GM23338 (cell line): ENCODE results near the gene EMC9. TPM values are rescaled to one million over a fixed set of nuclear protein-coding genes. Genes with fewer than 3 reads are reported as not detected.

Source experiments
- ATAC-seq: fragments of 200-7000 bp; cut with Tn5 transposase; 3 replicates; pipeline ENCODE4 v1.9.1; 2020
- DNase-seq: peaks from one replicate; pipeline ENCODE4 v3.0.0-alpha.2; 2015; ENCODE audit warnings: low spot score
- H2AFZ ChIP-seq: fragments of 200-600 bp; sonication (generic); 2 replicates; pipeline ENCODE4 v1.8.0; 2016; ENCODE audit warnings: antibody characterized with exemption, mild to moderate bottlenecking, moderate library complexity
- H3F3A ChIP-seq: fragments of 200-600 bp; sonication (generic); replicated peaks from 2 replicates; pipeline ENCODE4 v1.8.0; 2017; ENCODE audit warnings: antibody characterized with exemption, mixed run types, low read depth
- H3K27ac ChIP-seq: fragments of 200-600 bp; sonication (generic); 2 replicates; pipeline ENCODE4 v1.6.1; 2016; ENCODE audit warnings: low read depth
- H3K27me3 ChIP-seq: fragments of 200-600 bp; sonication (generic); 2 replicates; pipeline ENCODE4 v1.8.0; 2016; ENCODE audit warnings: mild to moderate bottlenecking, mixed run types, moderate library complexity; ENCODE audit not compliant: insufficient read depth
- H3K36me3 ChIP-seq: fragments of 200-600 bp; sonication (generic); 2 replicates; pipeline ENCODE4 v1.8.0; 2016; ENCODE audit warnings: mild to moderate bottlenecking; ENCODE audit not compliant: insufficient read depth
- H3K4me1 ChIP-seq: fragments of 200-600 bp; sonication (generic); 2 replicates; pipeline ENCODE4 v1.8.0; 2016; ENCODE audit warnings: mild to moderate bottlenecking, moderate library complexity; ENCODE audit not compliant: insufficient read depth
- H3K4me2 ChIP-seq: fragments of 200-600 bp; sonication (generic); 2 replicates; pipeline ENCODE4 v1.7.1; 2017; ENCODE audit warnings: mixed run types
- H3K4me3 ChIP-seq: fragments of 200-600 bp; sonication (generic); 2 replicates; pipeline ENCODE4 v1.6.1; 2016; ENCODE audit warnings: mixed run types
- H3K79me2 ChIP-seq: fragments of 200-600 bp; sonication (generic); replicated peaks from 2 replicates; pipeline ENCODE4 v1.8.0; 2017; ENCODE audit warnings: mild to moderate bottlenecking; ENCODE audit not compliant: insufficient read depth
- H3K9me2 ChIP-seq: fragments of 200-600 bp; sonication (generic); 2 replicates; pipeline ENCODE4 v1.8.0; 2017; ENCODE audit not compliant: insufficient read depth
- H4K20me1 ChIP-seq: fragments of 200-600 bp; sonication (generic); replicated peaks from 2 replicates; pipeline ENCODE4 v1.8.0; 2017; ENCODE audit warnings: mild to moderate bottlenecking; ENCODE audit not compliant: insufficient read depth
- H3K27ac Mint-ChIP-seq: 2 replicates; pipeline ENCODE4 v1.8.0; 2020; ENCODE audit warnings: inconsistent platforms, mild to moderate bottlenecking, moderate library complexity, mixed read lengths
- H3K27me3 Mint-ChIP-seq: 3 replicates; pipeline ENCODE4 v1.8.0; 2022; ENCODE audit warnings: low read depth, mild to moderate bottlenecking, moderate library complexity, mixed read lengths, inconsistent platforms; ENCODE audit not compliant: insufficient read depth, poor library complexity
- H3K36me3 Mint-ChIP-seq: 3 replicates; pipeline ENCODE4 v1.8.0; 2021; ENCODE audit warnings: low read depth, mild to moderate bottlenecking, inconsistent platforms, moderate library complexity, mixed read lengths
- H3K4me1 Mint-ChIP-seq: 3 replicates; pipeline ENCODE4 v1.8.0; 2020; ENCODE audit warnings: mild to moderate bottlenecking, inconsistent platforms, mixed read lengths
- H3K4me3 Mint-ChIP-seq: 3 replicates; pipeline ENCODE4 v1.8.0; 2021; ENCODE audit warnings: moderate library complexity, mild to moderate bottlenecking, inconsistent platforms, mixed read lengths
- H3K9me3 Mint-ChIP-seq: 3 replicates; pipeline ENCODE4 v1.8.0; 2020; ENCODE audit warnings: moderate library complexity, mild to moderate bottlenecking, inconsistent platforms, mixed read lengths
- CREB1 ChIP-seq: fragments of 250-450 bp; sonication (Bioruptor Pico); IDR thresholded peaks from 2 replicates; pipeline ENCODE4 v1.5.0; 2020; ENCODE audit warnings: low read depth, mild to moderate bottlenecking, moderate library complexity
- EZH2 ChIP-seq: fragments of 200-600 bp; sonication (generic); IDR thresholded peaks from one replicate; pipeline ENCODE4 v1.8.0; 2017; ENCODE audit warnings: antibody characterized with exemption, mild to moderate bottlenecking, low read depth; ENCODE audit not compliant: unreplicated experiment
- EZH2phosphoT487 ChIP-seq: fragments of 200-600 bp; sonication (generic); IDR thresholded peaks from one replicate; pipeline ENCODE4 v1.8.1; 2018; ENCODE audit warnings: antibody characterized with exemption; ENCODE audit not compliant: unreplicated experiment
- JUNB ChIP-seq: IDR thresholded peaks from one replicate; pipeline ENCODE4 v1.6.1; 2016; ENCODE audit warnings: antibody characterized with exemption; ENCODE audit not compliant: unreplicated experiment
- NANOG ChIP-seq: IDR thresholded peaks from 2 replicates; pipeline ENCODE4 v1.6.1; 2016; ENCODE audit warnings: antibody characterized with exemption, borderline replicate concordance
- POLR2AphosphoS5 ChIP-seq: IDR thresholded peaks from 2 replicates; pipeline ENCODE4 v1.6.1; 2016; ENCODE audit warnings: antibody characterized with exemption, low read depth
- STAT1 ChIP-seq: IDR thresholded peaks from one replicate; pipeline ENCODE4 v1.6.1; 2016; ENCODE audit warnings: antibody characterized with exemption; ENCODE audit not compliant: unreplicated experiment
- ZNF114 ChIP-seq: fragments of 250-450 bp; sonication (Bioruptor Pico); IDR thresholded peaks from 2 replicates; pipeline ENCODE4 v1.5.0; 2020; ENCODE audit warnings: mild to moderate bottlenecking, moderate library complexity
- ZNF331 ChIP-seq: fragments of 250-450 bp; sonication (Bioruptor Pico); IDR thresholded peaks from 2 replicates; pipeline ENCODE4 v1.5.0; 2020; ENCODE audit warnings: low read depth, mild to moderate bottlenecking, moderate library complexity
- polyA plus RNA-seq: library from polyadenylated mRNA; unstranded; fragments of >200 nt; fragmentation: Nextera tagmentation; extraction: Ambion mirVana; gene quantifications from 2 replicates; pipeline ENCODE4 v1.2.1, GENCODE V29; 2016
- total RNA-seq: library from RNA; depleted of rRNA; stranded (reverse); fragments of >200 nt; shearing (Covaris generic); gene quantifications from 2 replicates; pipeline ENCODE4 v1.2.3, GENCODE V29; 2014
- TF ChIP-seq, protein P1 (sequence below): fragments of 250-450 bp; sonication (Bioruptor Pico); IDR thresholded peaks from 2 replicates; pipeline ENCODE4 v1.5.0; 2020; ENCODE audit warnings: mild to moderate bottlenecking, moderate library complexity
- TF ChIP-seq, protein P2 (sequence below): IDR thresholded peaks from one replicate; pipeline ENCODE4 v1.6.1; 2018; ENCODE audit warnings: antibody characterized with exemption; ENCODE audit not compliant: unreplicated experiment
- TF ChIP-seq, protein P3 (sequence below), 2 experiments: fragments of 200-600 bp in 1 of 2; sonication (generic) in 1 of 2; conservative IDR thresholded peaks; 2 replicates each; pipeline versions ENCODE4 v1.5.1 to v1.6.1; 2016 to 2017; ENCODE audit warnings: antibody characterized with exemption in 2 of 2, low read depth in 2 of 2, mild to moderate bottlenecking in 2 of 2, moderate library complexity in 1 of 2
- TF ChIP-seq, protein P4 (sequence below): IDR thresholded peaks from 2 replicates; pipeline ENCODE4 v1.6.1; 2016; ENCODE audit warnings: antibody characterized with exemption

Gene EMC9
- total and polyA plus RNA-seq, 2 experiments from 2014 or later: 30.0 to 64.2 TPM

DNA sequence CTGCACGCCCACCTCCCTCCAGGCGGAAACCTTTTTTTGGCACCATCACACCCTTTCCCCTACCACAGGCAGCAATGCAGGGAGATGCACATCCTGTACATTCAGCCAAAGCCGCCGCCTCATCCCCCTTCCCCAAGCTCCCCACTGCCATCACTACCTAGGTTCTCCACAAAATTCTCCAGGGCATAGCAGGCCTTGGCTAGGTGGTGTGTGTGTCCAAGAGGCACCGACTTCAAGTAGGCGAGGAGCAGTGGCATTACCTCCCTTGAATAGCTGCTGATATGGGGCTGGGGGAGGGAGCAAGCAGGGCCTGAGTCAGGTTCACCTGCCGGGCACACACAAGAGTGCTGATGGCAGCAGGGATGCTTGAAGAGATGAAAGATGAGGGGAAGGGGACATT, 43.6 kb upstream of the EMC9 start:
- no peak overlapping the region for H2AFZ ChIP-seq
- no peak overlapping the region for H3K27ac Mint-ChIP-seq
- peaks cover 6% of the 10 kb centered on the region for H4K20me1 ChIP-seq
- ATAC-seq (no peak), DNase-seq (no peak)
- no peaks in the 10 kb centered on the region for H3K9me2 ChIP-seq
- H3F3A ChIP-seq: no peaks in the 10 kb centered on the region; the same call in 1 of the 2 replicates
- H3K79me2 ChIP-seq: peaks cover 13% of the 10 kb centered on the region; the same call in 1 of the 2 replicates
- H3K36me3 Mint-ChIP-seq: peaks cover 76% of the 10 kb centered on the region
- no peak for TF ChIP-seq NANOG
- no peak for TF ChIP-seq CREB1
- no peak for TF ChIP-seq JUNB
- TF ChIP-seq EZH2: no peak
- TF ChIP-seq, protein P1, sequence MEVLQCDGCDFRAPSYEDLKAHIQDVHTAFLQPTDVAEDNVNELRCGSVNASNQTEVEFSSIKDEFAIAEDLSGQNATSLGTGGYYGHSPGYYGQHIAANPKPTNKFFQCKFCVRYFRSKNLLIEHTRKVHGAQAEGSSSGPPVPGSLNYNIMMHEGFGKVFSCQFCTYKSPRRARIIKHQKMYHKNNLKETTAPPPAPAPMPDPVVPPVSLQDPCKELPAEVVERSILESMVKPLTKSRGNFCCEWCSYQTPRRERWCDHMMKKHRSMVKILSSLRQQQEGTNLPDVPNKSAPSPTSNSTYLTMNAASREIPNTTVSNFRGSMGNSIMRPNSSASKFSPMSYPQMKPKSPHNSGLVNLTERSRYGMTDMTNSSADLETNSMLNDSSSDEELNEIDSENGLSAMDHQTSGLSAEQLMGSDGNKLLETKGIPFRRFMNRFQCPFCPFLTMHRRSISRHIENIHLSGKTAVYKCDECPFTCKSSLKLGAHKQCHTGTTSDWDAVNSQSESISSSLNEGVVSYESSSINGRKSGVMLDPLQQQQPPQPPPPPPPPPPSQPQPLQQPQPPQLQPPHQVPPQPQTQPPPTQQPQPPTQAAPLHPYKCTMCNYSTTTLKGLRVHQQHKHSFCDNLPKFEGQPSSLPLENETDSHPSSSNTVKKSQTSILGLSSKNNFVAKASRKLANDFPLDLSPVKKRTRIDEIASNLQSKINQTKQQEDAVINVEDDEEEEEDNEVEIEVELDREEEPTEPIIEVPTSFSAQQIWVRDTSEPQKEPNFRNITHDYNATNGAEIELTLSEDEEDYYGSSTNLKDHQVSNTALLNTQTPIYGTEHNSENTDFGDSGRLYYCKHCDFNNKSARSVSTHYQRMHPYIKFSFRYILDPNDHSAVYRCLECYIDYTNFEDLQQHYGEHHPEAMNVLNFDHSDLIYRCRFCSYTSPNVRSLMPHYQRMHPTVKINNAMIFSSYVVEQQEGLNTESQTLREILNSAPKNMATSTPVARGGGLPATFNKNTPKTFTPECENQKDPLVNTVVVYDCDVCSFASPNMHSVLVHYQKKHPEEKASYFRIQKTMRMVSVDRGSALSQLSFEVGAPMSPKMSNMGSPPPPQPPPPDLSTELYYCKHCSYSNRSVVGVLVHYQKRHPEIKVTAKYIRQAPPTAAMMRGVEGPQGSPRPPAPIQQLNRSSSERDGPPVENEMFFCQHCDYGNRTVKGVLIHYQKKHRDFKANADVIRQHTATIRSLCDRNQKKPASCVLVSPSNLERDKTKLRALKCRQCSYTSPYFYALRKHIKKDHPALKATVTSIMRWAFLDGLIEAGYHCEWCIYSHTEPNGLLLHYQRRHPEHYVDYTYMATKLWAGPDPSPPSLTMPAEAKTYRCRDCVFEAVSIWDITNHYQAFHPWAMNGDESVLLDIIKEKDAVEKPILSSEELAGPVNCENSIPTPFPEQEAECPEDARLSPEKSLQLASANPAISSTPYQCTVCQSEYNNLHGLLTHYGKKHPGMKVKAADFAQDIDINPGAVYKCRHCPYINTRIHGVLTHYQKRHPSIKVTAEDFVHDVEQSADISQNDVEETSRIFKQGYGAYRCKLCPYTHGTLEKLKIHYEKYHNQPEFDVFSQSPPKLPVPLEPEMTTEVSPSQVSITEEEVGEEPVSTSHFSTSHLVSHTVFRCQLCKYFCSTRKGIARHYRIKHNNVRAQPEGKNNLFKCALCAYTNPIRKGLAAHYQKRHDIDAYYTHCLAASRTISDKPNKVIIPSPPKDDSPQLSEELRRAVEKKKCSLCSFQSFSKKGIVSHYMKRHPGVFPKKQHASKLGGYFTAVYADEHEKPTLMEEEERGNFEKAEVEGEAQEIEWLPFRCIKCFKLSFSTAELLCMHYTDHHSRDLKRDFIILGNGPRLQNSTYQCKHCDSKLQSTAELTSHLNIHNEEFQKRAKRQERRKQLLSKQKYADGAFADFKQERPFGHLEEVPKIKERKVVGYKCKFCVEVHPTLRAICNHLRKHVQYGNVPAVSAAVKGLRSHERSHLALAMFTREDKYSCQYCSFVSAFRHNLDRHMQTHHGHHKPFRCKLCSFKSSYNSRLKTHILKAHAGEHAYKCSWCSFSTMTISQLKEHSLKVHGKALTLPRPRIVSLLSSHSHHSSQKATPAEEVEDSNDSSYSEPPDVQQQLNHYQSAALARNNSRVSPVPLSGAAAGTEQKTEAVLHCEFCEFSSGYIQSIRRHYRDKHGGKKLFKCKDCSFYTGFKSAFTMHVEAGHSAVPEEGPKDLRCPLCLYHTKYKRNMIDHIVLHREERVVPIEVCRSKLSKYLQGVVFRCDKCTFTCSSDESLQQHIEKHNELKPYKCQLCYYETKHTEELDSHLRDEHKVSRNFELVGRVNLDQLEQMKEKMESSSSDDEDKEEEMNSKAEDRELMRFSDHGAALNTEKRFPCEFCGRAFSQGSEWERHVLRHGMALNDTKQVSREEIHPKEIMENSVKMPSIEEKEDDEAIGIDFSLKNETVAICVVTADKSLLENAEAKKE (CRISPR knock-in tag): no peak
- no peak for TF ChIP-seq ZNF114 (CRISPR knock-in tag)
- no peak for TF ChIP-seq POLR2AphosphoS5
- no peak for TF ChIP-seq ZNF331
- TF ChIP-seq, protein P2, sequence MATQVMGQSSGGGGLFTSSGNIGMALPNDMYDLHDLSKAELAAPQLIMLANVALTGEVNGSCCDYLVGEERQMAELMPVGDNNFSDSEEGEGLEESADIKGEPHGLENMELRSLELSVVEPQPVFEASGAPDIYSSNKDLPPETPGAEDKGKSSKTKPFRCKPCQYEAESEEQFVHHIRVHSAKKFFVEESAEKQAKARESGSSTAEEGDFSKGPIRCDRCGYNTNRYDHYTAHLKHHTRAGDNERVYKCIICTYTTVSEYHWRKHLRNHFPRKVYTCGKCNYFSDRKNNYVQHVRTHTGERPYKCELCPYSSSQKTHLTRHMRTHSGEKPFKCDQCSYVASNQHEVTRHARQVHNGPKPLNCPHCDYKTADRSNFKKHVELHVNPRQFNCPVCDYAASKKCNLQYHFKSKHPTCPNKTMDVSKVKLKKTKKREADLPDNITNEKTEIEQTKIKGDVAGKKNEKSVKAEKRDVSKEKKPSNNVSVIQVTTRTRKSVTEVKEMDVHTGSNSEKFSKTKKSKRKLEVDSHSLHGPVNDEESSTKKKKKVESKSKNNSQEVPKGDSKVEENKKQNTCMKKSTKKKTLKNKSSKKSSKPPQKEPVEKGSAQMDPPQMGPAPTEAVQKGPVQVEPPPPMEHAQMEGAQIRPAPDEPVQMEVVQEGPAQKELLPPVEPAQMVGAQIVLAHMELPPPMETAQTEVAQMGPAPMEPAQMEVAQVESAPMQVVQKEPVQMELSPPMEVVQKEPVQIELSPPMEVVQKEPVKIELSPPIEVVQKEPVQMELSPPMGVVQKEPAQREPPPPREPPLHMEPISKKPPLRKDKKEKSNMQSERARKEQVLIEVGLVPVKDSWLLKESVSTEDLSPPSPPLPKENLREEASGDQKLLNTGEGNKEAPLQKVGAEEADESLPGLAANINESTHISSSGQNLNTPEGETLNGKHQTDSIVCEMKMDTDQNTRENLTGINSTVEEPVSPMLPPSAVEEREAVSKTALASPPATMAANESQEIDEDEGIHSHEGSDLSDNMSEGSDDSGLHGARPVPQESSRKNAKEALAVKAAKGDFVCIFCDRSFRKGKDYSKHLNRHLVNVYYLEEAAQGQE: no peak
- TF ChIP-seq, protein P3, sequence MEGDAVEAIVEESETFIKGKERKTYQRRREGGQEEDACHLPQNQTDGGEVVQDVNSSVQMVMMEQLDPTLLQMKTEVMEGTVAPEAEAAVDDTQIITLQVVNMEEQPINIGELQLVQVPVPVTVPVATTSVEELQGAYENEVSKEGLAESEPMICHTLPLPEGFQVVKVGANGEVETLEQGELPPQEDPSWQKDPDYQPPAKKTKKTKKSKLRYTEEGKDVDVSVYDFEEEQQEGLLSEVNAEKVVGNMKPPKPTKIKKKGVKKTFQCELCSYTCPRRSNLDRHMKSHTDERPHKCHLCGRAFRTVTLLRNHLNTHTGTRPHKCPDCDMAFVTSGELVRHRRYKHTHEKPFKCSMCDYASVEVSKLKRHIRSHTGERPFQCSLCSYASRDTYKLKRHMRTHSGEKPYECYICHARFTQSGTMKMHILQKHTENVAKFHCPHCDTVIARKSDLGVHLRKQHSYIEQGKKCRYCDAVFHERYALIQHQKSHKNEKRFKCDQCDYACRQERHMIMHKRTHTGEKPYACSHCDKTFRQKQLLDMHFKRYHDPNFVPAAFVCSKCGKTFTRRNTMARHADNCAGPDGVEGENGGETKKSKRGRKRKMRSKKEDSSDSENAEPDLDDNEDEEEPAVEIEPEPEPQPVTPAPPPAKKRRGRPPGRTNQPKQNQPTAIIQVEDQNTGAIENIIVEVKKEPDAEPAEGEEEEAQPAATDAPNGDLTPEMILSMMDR (conservative IDR thresholded peaks at IDR 0.05; ENCODE audit: low read depth in 2 of 2): no peak
- no peak for TF ChIP-seq EZH2phosphoT487
- TF ChIP-seq, protein P4, sequence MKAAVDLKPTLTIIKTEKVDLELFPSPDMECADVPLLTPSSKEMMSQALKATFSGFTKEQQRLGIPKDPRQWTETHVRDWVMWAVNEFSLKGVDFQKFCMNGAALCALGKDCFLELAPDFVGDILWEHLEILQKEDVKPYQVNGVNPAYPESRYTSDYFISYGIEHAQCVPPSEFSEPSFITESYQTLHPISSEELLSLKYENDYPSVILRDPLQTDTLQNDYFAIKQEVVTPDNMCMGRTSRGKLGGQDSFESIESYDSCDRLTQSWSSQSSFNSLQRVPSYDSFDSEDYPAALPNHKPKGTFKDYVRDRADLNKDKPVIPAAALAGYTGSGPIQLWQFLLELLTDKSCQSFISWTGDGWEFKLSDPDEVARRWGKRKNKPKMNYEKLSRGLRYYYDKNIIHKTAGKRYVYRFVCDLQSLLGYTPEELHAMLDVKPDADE: no peak
- no peak for TF ChIP-seq STAT1
- H3K4me3 Mint-ChIP-seq: no peak overlapping the region
- peaks cover 17% of the 10 kb centered on the region for H3K4me1 Mint-ChIP-seq
- H3K27ac ChIP-seq: no peak overlapping the region
- no peaks in the 10 kb centered on the region for H3K27me3 ChIP-seq
- peaks cover 28% of the 10 kb centered on the region for H3K27me3 Mint-ChIP-seq
- H3K4me2 ChIP-seq: no peak overlapping the region
- H3K9me3 Mint-ChIP-seq: peaks cover 3% of the 10 kb centered on the region; the same call in 2 of the 3 replicates
- H3K36me3 ChIP-seq: no peaks in the 10 kb centered on the region; the same call in 1 of the 2 replicates
- H3K4me3 ChIP-seq: no peak overlapping the region
- H3K4me1 ChIP-seq: peaks cover 10% of the 10 kb centered on the region
